Measurements from ENCODE around the gene MAPT. TPM values are rescaled to one million over a fixed set of nuclear protein-coding genes. Genes with fewer than 3 reads are reported as not detected.

MAPT gene
- total and polyA plus RNA-seq, 2 experiments from 2014 or later, result 0.37 to 0.71 TPM

- Histone ChIP-seq H3K9me2 (replicated peaks; ENCODE audit: insufficient read depth) (no peaks in the 10 kb centered on the region), H3K4me3 (no peak overlapping the region), H3K4me2 (no peak overlapping the region), H3K27ac (no peak overlapping the region), H3K4me1 (ENCODE audit: insufficient read depth) (peaks cover 4% of the 10 kb centered on the region), H2AFZ (no peak overlapping the region), H3K79me2 (peaks cover 15% of the 10 kb centered on the region), H3K9me3 (ENCODE audit: low read depth) (no peaks in the 10 kb centered on the region), H4K20me1 (ENCODE audit: insufficient read depth, poor library complexity, severe bottlenecking) (peaks cover 6% of the 10 kb centered on the region), H3K27me3 (no peaks in the 10 kb centered on the region), H3K36me3 (replicated peaks; ENCODE audit: insufficient read depth, low read depth) (peaks cover 5% of the 10 kb centered on the region)
- TF ChIP-seq EZH2phosphoT487 (IDR thresholded peaks at IDR 0.05; ENCODE audit: low read depth, severe bottlenecking, unreplicated experiment) (no peak), EZH2 (IDR thresholded peaks at IDR 0.05; ENCODE audit: borderline replicate concordance) (no peak), CTCF (IDR thresholded peaks at IDR 0.05; ENCODE audit: poor library complexity) (no peak)
- DNase-seq (ENCODE audit: low spot score), result no peak
- 75% methylated on average over 4 of the region's 4 CpGs for WGBS (ENCODE audit: low lambda C conversion rate, missing lambda C conversion rate)
These were observed 143.4 kb downstream of the MAPT start for GRCh38 chr17:46037722-46038255.

GRCh38 chr17:46038414-46038813 lies 144.1 kb downstream of the MAPT start:
- Histone ChIP-seq H3K9me2 (replicated peaks; ENCODE audit: insufficient read depth) (no peaks in the 10 kb centered on the region), H3K36me3 (replicated peaks; ENCODE audit: insufficient read depth, low read depth) (peaks cover 5% of the 10 kb centered on the region), H3K79me2 (peaks cover 20% of the 10 kb centered on the region), H3K4me1 (ENCODE audit: insufficient read depth) (peaks cover 10% of the 10 kb centered on the region), H3K4me3 (no peak overlapping the region), H3K27me3 (no peaks in the 10 kb centered on the region), H4K20me1 (ENCODE audit: insufficient read depth, poor library complexity, severe bottlenecking) (peaks cover 12% of the 10 kb centered on the region), H3K27ac (no peak overlapping the region), H3K9me3 (ENCODE audit: low read depth) (no peaks in the 10 kb centered on the region), H2AFZ (no peak overlapping the region), H3K4me2 (no peak overlapping the region)
- no peak for DNase-seq (ENCODE audit: low spot score)
- no peak for TF ChIP-seq EZH2 (IDR thresholded peaks at IDR 0.05; ENCODE audit: borderline replicate concordance)
- no peak for TF ChIP-seq EZH2phosphoT487 (IDR thresholded peaks at IDR 0.05; ENCODE audit: low read depth, severe bottlenecking, unreplicated experiment)
- TF ChIP-seq CTCF (IDR thresholded peaks at IDR 0.05; ENCODE audit: poor library complexity), result no peak
- 97% methylated on average over 6 of the region's 6 CpGs for WGBS (ENCODE audit: low lambda C conversion rate, missing lambda C conversion rate)

- peaks cover 5% of the 10 kb centered on the region for H3K36me3 ChIP-seq (replicated peaks; ENCODE audit: insufficient read depth, low read depth)
- H4K20me1 ChIP-seq (ENCODE audit: insufficient read depth, poor library complexity, severe bottlenecking), result peaks cover 15% of the 10 kb centered on the region
- 98% methylated on average over 12 of the region's 12 CpGs for WGBS (ENCODE audit: low lambda C conversion rate, missing lambda C conversion rate)
- peaks cover 24% of the 10 kb centered on the region for H3K79me2 ChIP-seq
- no peak overlapping the region for H3K27ac ChIP-seq
- no peak for DNase-seq (ENCODE audit: low spot score)
- H2AFZ ChIP-seq, result no peak overlapping the region
- no peak overlapping the region for H3K4me2 ChIP-seq
- TF ChIP-seq EZH2 (IDR thresholded peaks at IDR 0.05; ENCODE audit: borderline replicate concordance) (no peak), EZH2phosphoT487 (IDR thresholded peaks at IDR 0.05; ENCODE audit: low read depth, severe bottlenecking, unreplicated experiment) (no peak), CTCF (IDR thresholded peaks at IDR 0.05; ENCODE audit: poor library complexity) (no peak)
- no peaks in the 10 kb centered on the region for H3K9me2 ChIP-seq (replicated peaks; ENCODE audit: insufficient read depth)
- H3K4me1 ChIP-seq (ENCODE audit: insufficient read depth), result peaks cover 15% of the 10 kb centered on the region
- no peak overlapping the region for H3K4me3 ChIP-seq
- H3K9me3 ChIP-seq (ENCODE audit: low read depth), result no peaks in the 10 kb centered on the region
- H3K27me3 ChIP-seq, result no peaks in the 10 kb centered on the region
These were observed 144.6 kb downstream of the MAPT start for GRCh38 chr17:46038937-46039336.
